ENCODE data around the gene PIM2. TPM values are rescaled to one million over a fixed set of nuclear protein-coding genes. Genes with fewer than 3 reads are reported as not detected.

Gene PIM2
- total and polyA plus RNA-seq, 9 of the 15 experiments (the other 6 are each of a cell fraction or from before 2014, with no cell fraction given), result 67.6 to 191 (median 108) TPM

GRCh38 chrX:48864210-48864609 lies 54.6 kb downstream of the PIM2 start (continued):
- TF ChIP-seq PBX2 (CRISPR knock-in tag; IDR thresholded peaks at IDR 0.05; ENCODE audit: low read depth), result no peak
- peak; percentile 45; the same call in 1 of the 2 replicates for TF ChIP-seq PBX2 (tag; conservative IDR thresholded peaks at IDR 0.05; ENCODE audit: low read depth)
- TF ChIP-seq, protein P1, sequence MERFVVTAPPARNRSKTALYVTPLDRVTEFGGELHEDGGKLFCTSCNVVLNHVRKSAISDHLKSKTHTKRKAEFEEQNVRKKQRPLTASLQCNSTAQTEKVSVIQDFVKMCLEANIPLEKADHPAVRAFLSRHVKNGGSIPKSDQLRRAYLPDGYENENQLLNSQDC (CRISPR knock-in tag; IDR thresholded peaks at IDR 0.05), result no peak
- no peak for TF ChIP-seq NFRKB (IDR thresholded peaks at IDR 0.05; ENCODE audit: low read depth)
- TF ChIP-seq MYC (IDR thresholded peaks at IDR 0.05; ENCODE audit: low read depth, low read length), result no peak
- no peak for TF ChIP-seq MYC (CRISPR knock-in tag; IDR thresholded peaks at IDR 0.05; ENCODE audit: borderline replicate concordance, low read depth)
- no peak for TF ChIP-seq ZNF212 (CRISPR knock-in tag; IDR thresholded peaks at IDR 0.05)
- no peak for TF ChIP-seq ZBTB40 (IDR thresholded peaks at IDR 0.05)
- TF ChIP-seq ZBTB40 (CRISPR knock-in tag; IDR thresholded peaks at IDR 0.05), result no peak
- peak in 1 of 2 experiments; percentile 84; a peak in 1 of 4 replicates for TF ChIP-seq TBL1XR1 (IDR thresholded peaks at IDR 0.05; ENCODE audit: low read length in 2 of 2)
- no peak for TF ChIP-seq GMEB1 (CRISPR knock-in tag; IDR thresholded peaks at IDR 0.05)
- peak; percentile 71; the same call in 1 of the 2 replicates for TF ChIP-seq CTBP1 (IDR thresholded peaks at IDR 0.05; ENCODE audit: borderline replicate concordance)
- TF ChIP-seq KDM1A (IDR thresholded peaks at IDR 0.05), result 0 out of 4 replicates have a peak, but pooled peaks of 1 of the 2 experiments have one; percentile 35
- TF ChIP-seq EP400 (IDR thresholded peaks at IDR 0.05), result 0 out of 2 replicates have a peak, but pooled peaks have one; percentile 10
- 0 out of 4 replicates have a peak, but pooled peaks of 1 of the 2 experiments have one; percentile 16 for TF ChIP-seq HDAC1 (IDR thresholded peaks at IDR 0.05)
- TF ChIP-seq ZNF561 (CRISPR knock-in tag; conservative IDR thresholded peaks at IDR 0.05), result no peak

Measured in K562 (cell line).